MCF 10A (cell line): ENCODE results near the gene PPP1R13L. TPM values are rescaled to one million over a fixed set of nuclear protein-coding genes. Genes with fewer than 3 reads are reported as not detected.

Source experiments
- BruUV-seq: library from RNA; stranded (reverse); fragments of 400-500 nt; replicated peaks from 2 replicates; lab custom pipeline; 2021; lab: Mats Ljungman, UMichigan
- CTCF ChIA-PET: fragments of 300-600 bp; sonication (Branson Sonifier 250); formaldehyde crosslinking; extraction: SDS; loops from one replicate; lab custom pipeline; 2021; ENCODE audit warnings: antibody characterized with exemption, inconsistent platforms; lab: Yijun Ruan, JAX
- POLR2A ChIA-PET: fragments of 300-600, 350-650 bp; sonication (Branson Sonifier 250); formaldehyde crosslinking; extraction: SDS; loops from one replicate; lab custom pipeline; 2020; ENCODE audit warnings: antibody characterized with exemption, inconsistent platforms; lab: Yijun Ruan, JAX
- DNase-seq: peaks from one replicate; pipeline ENCODE4 v3.0.0-alpha.2; 2018; ENCODE audit not compliant: unreplicated experiment
- H3K27ac Mint-ChIP-seq: one replicate; pipeline ENCODE4 v1.8.0; 2022; ENCODE audit warnings: mild to moderate bottlenecking, low read depth, mixed read lengths; ENCODE audit not compliant: unreplicated experiment
- H3K27me3 Mint-ChIP-seq: one replicate; pipeline ENCODE4 v1.8.0; 2022; ENCODE audit warnings: mixed read lengths; ENCODE audit not compliant: insufficient read depth, unreplicated experiment
- H3K36me3 Mint-ChIP-seq: one replicate; pipeline ENCODE4 v1.8.0; 2022; ENCODE audit warnings: mild to moderate bottlenecking, moderate library complexity, mixed read lengths; ENCODE audit not compliant: insufficient read depth, unreplicated experiment
- H3K4me1 Mint-ChIP-seq: one replicate; pipeline ENCODE4 v1.8.0; 2022; ENCODE audit warnings: mixed read lengths; ENCODE audit not compliant: insufficient read depth, unreplicated experiment
- H3K4me3 Mint-ChIP-seq: one replicate; pipeline ENCODE4 v1.8.0; 2022; ENCODE audit warnings: mild to moderate bottlenecking, moderate library complexity, mixed read lengths; ENCODE audit not compliant: unreplicated experiment
- H3K9me3 Mint-ChIP-seq: one replicate; pipeline ENCODE4 v1.8.0; 2022; ENCODE audit warnings: mixed read lengths; ENCODE audit not compliant: unreplicated experiment
- intact Hi-C: fragments of 100-400 bp; cut with micrococcal nuclease; formaldehyde crosslinking; loops from 2 replicates; pipeline ENCODE4 v1.14.1; 2022
- total RNA-seq: library from RNA; stranded (reverse); gene quantifications from 2 replicates; pipeline ENCODE4 v1.2.3, GENCODE V29; 2022
- TF ChIP-seq, protein P1 (sequence below): fragments of 200-600 bp; IDR thresholded peaks from one replicate; pipeline ENCODE4 v1.8.0; 2022; ENCODE audit warnings: antibody characterized with exemption, mild to moderate bottlenecking; ENCODE audit not compliant: unreplicated experiment

PPP1R13L gene
- total RNA-seq, 1 experiment from 2014 or later = 161 TPM

DNA sequence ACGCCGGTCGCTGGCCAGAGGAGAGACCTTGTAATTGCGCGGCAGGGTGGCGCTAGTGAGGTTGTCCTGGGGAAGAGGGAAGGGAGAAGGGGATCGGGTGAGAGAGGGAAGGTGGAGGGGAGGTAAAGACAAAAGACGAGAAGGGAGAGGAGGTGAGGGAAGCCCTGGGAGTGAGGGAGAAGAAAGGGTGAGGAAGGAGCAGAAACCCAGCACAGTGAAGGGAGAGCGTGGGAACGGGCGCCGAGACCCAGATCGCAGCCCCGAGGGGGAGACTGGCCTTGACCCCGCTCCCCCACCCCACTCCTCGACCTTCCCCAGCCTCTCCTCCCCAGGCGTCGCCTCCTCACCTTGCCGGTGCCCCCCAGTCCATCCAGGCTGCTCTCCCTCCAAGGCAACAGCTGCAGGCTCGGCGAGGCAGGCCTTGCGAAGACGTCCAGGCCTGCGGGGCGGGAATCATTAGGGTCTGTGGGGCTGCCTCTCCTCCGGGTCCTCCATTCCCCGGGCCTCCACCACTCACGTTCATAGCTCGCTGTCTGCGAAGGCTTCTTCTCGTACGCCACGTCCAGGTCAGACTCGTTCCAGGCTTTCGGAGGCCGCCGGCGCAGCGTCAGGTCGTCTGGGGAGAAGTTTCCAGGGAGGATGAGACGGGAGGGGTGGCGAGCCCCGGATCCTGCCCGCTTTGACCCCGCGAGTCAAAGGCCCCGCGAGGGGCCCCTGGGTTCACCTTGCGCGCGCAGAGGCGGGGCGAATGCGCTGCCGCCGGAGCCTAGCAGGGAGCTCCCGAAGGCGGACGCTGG is 8.8 kb downstream of the PPP1R13L start:
- CTCF ChIA-PET = no interaction called here
- Mint-ChIP-seq H3K9me3 (no peaks in the 10 kb centered on the region), H3K4me1 (no peaks in the 10 kb centered on the region), H3K36me3 (peaks cover 68% of the 10 kb centered on the region), H3K27ac (no peak overlapping the region), H3K4me3 (no peak overlapping the region), H3K27me3 (no peaks in the 10 kb centered on the region)
- intact Hi-C loops = no loop called here
- TSS peak; percentile 15 for BruUV-seq
- TF ChIP-seq, protein P1, sequence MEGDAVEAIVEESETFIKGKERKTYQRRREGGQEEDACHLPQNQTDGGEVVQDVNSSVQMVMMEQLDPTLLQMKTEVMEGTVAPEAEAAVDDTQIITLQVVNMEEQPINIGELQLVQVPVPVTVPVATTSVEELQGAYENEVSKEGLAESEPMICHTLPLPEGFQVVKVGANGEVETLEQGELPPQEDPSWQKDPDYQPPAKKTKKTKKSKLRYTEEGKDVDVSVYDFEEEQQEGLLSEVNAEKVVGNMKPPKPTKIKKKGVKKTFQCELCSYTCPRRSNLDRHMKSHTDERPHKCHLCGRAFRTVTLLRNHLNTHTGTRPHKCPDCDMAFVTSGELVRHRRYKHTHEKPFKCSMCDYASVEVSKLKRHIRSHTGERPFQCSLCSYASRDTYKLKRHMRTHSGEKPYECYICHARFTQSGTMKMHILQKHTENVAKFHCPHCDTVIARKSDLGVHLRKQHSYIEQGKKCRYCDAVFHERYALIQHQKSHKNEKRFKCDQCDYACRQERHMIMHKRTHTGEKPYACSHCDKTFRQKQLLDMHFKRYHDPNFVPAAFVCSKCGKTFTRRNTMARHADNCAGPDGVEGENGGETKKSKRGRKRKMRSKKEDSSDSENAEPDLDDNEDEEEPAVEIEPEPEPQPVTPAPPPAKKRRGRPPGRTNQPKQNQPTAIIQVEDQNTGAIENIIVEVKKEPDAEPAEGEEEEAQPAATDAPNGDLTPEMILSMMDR = no peak
- POLR2A ChIA-PET = no interaction called here
- no peak for DNase-seq

DNA sequence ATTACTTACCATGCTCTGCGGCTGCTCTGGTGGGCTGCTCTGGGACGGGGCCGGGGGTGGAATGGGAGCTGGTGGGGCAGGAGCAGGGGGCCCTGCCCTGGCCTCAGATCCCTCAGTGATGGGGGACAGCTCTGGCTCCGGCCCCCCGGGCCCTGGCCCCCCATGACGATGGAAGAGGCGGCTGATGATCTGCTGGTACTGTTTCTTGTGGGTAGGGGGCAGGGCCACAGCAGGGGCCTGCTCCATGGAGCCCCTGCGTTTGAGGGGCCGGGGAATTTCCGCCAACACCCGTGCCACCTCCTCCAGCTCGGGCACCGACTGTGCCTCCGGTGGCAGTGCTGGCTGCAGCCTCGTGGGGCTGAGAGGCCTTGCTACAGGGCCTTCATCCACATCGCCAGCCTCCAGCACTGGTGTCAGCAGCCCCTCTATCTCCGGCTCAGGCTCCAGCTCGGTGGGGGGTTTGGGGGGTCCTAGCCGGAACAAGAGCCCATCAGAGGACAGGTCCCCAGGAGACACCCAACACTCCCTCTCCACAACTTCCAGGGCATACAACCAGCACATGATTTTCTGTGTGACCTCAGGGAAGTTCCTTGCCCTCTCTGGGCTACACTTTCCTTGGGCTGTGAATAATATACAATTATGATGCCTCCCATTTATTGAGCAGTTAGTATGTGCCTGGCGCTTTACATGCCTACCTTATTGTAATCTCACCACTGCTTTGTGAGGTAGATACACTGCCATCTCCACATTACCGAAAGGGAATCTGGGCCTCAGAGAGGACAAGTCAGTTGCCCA is 12.8 kb downstream of the PPP1R13L start:
- Mint-ChIP-seq H3K27me3 (no peaks in the 10 kb centered on the region), H3K4me3 (no peak overlapping the region), H3K4me1 (no peaks in the 10 kb centered on the region), H3K9me3 (no peaks in the 10 kb centered on the region), H3K36me3 (peaks cover 51% of the 10 kb centered on the region), H3K27ac (no peak overlapping the region)
- intact Hi-C loops = no loop called here
- ChIA-PET POLR2A (interaction anchor here (0.6 to 3.7 kb wide), 3 partner anchors 10 to 19 kb away, joined by 3 to 14 read pairs (median 4); no protein-coding TSS in a partner anchor), CTCF (interaction anchor here (0.6 to 0.7 kb wide), 3 partner anchors 7 to 183 kb away, joined by 3 read pairs; no protein-coding TSS in a partner anchor)
- DNase-seq = no peak
- TF ChIP-seq, protein P1 = no peak
- TSS peak; percentile 10 for BruUV-seq

DNA sequence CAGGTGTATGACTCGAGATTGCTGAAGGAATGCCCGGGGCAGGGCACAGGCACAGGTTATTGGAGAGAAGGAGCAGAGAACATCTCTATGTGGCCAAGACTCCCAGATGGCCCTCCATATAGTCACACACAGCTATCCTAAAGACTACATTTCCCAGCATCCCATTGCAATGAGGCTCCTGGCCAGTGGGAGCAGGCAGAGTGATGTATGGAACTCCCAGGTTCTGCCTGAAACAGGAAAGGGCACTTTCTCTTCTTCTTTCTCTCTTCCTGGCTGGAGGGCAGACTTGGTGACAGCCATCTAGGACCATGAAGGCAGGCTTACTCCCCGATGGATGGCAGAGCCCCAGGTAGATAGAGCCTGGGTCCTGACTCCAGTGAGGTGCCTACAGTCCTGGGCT is 13.5 kb downstream of the PPP1R13L start:
- DNase-seq = no peak
- Mint-ChIP-seq H3K4me3 (no peak overlapping the region), H3K4me1 (no peaks in the 10 kb centered on the region), H3K27ac (no peak overlapping the region), H3K27me3 (no peaks in the 10 kb centered on the region), H3K9me3 (no peaks in the 10 kb centered on the region), H3K36me3 (peaks cover 45% of the 10 kb centered on the region)
- TF ChIP-seq, protein P1 = no peak
- no TSS peak for BruUV-seq
- intact Hi-C loops = no loop called here
- ChIA-PET POLR2A (interaction anchor here (0.6 to 3.7 kb wide), 4 partner anchors 8 to 18 kb away, joined by 3 to 14 read pairs (median 4); no protein-coding TSS in a partner anchor), CTCF (interaction anchor here (0.6 kb wide), 2 partner anchors 8 kb away, joined by 3 read pairs; no protein-coding TSS in a partner anchor)
